ENCODE results near the gene SOCS1.
A peak's percentile ranks its signal among the peaks of the same experiment; 100 is the strongest.
"Not testable (repeated sequence)": the region's sequence is repeated elsewhere in the genome, so short reads cannot be mapped to it uniquely, and the experiment has no call there.

The SOCS1 gene

GRCh38 chr16:11255737-11256660 lies at the start of gene SOCS1:
Gene SOCS1, minus strand, starts transcription at chr16:11256204. Its CDS starts 726 bp downstream, at chr16:11255478.
- peak; percentile 82 for DNase-seq (ENCODE audit: low spot score)

- DNase-seq (ENCODE audit: low spot score), result no peak
Measured at GRCh38 chr16:11303405-11304138, 47.6 kb upstream of the SOCS1 start.

GRCh38 chr16:11302977-11303376 lies 47.0 kb upstream of the SOCS1 start:
- DNase-seq (ENCODE audit: low spot score), result no peak

- no peak for DNase-seq (ENCODE audit: low spot score)
Measured at GRCh38 chr16:11301645-11302501, 45.9 kb upstream of the SOCS1 start.

GRCh38 chr16:11300560-11300892 lies 44.5 kb upstream of the SOCS1 start:
- DNase-seq (ENCODE audit: low spot score), result no peak

- no peak for DNase-seq (ENCODE audit: low spot score)
Measured at GRCh38 chr16:11299865-11300559, 44.0 kb upstream of the SOCS1 start.

GRCh38 chr16:11298950-11299547 lies 43.0 kb upstream of the SOCS1 start:
- DNase-seq (ENCODE audit: low spot score), result not testable (repeated sequence)

GRCh38 chr16:11298143-11298900 lies 42.3 kb upstream of the SOCS1 start:
- no peak for DNase-seq (ENCODE audit: low spot score)

GRCh38 chr16:11297492-11298142 lies 41.6 kb upstream of the SOCS1 start:
- peak; percentile 77 for DNase-seq (ENCODE audit: low spot score)

GRCh38 chr16:11296706-11297491 lies 40.9 kb upstream of the SOCS1 start:
- no peak for DNase-seq (ENCODE audit: low spot score)

- DNase-seq (ENCODE audit: low spot score), result no peak
Measured at GRCh38 chr16:11296351-11296705, 40.3 kb upstream of the SOCS1 start.

- no peak for DNase-seq (ENCODE audit: low spot score)
Measured at GRCh38 chr16:11295672-11296071, 39.7 kb upstream of the SOCS1 start.

- DNase-seq (ENCODE audit: low spot score), result no peak
Measured at GRCh38 chr16:11292076-11292748, 36.2 kb upstream of the SOCS1 start.

GRCh38 chr16:11291091-11291703 lies 35.2 kb upstream of the SOCS1 start:
- no peak for DNase-seq (ENCODE audit: low spot score)

- DNase-seq (ENCODE audit: low spot score), result no peak
Measured at GRCh38 chr16:11290102-11290893, 34.3 kb upstream of the SOCS1 start.

- DNase-seq (ENCODE audit: low spot score), result not testable (repeated sequence)
Measured at GRCh38 chr16:11289696-11290095, 33.7 kb upstream of the SOCS1 start.

- no peak for DNase-seq (ENCODE audit: low spot score)
Measured at GRCh38 chr16:11289202-11289601, 33.2 kb upstream of the SOCS1 start.
